ENCODE data around the gene CARS2.
A peak's percentile ranks its signal among the peaks of the same experiment; 100 is the strongest.

CARS2 gene

GRCh38 chr13:110699148-110700145, 6.5 kb downstream of the CARS2 start:
- Histone ChIP-seq H2AFZ (ENCODE audit: low read depth, low read length, severe bottlenecking) (no peak overlapping the region), H3K4me2 (ENCODE audit: low read depth, low read length, poor library complexity, severe bottlenecking) (peak overlapping the region; percentile 8), H3K9me2 (replicated peaks; ENCODE audit: insufficient read depth, low read length) (no peaks in the 10 kb centered on the region), H3K4me3 (ENCODE audit: insufficient read depth, low read length, poor library complexity, severe bottlenecking) (no peak overlapping the region), H3K9me3 (ENCODE audit: insufficient read depth, low read length) (no peaks in the 10 kb centered on the region), H3K79me2 (ENCODE audit: insufficient read depth, low read length) (peaks cover 14% of the 10 kb centered on the region), H4K20me1 (ENCODE audit: low read depth, low read length) (no peaks in the 10 kb centered on the region), H3K9ac (ENCODE audit: low read length) (no peak overlapping the region), H3F3A (ENCODE audit: insufficient read depth) (no peaks in the 10 kb centered on the region), H3K27me3 (ENCODE audit: low read length) (no peaks in the 10 kb centered on the region), H3K27ac (ENCODE audit: low read depth, low read length) (peak overlapping the region; percentile 67), H3K36me3 (ENCODE audit: low read length) (peaks cover 13% of the 10 kb centered on the region)
- TF ChIP-seq EZH2phosphoT487 (conservative IDR thresholded peaks at IDR 0.05; ENCODE audit: low read length): no peak
- TF ChIP-seq, protein P1, sequence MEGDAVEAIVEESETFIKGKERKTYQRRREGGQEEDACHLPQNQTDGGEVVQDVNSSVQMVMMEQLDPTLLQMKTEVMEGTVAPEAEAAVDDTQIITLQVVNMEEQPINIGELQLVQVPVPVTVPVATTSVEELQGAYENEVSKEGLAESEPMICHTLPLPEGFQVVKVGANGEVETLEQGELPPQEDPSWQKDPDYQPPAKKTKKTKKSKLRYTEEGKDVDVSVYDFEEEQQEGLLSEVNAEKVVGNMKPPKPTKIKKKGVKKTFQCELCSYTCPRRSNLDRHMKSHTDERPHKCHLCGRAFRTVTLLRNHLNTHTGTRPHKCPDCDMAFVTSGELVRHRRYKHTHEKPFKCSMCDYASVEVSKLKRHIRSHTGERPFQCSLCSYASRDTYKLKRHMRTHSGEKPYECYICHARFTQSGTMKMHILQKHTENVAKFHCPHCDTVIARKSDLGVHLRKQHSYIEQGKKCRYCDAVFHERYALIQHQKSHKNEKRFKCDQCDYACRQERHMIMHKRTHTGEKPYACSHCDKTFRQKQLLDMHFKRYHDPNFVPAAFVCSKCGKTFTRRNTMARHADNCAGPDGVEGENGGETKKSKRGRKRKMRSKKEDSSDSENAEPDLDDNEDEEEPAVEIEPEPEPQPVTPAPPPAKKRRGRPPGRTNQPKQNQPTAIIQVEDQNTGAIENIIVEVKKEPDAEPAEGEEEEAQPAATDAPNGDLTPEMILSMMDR (IDR thresholded peaks at IDR 0.05; ENCODE audit: insufficient read depth, low read length, poor library complexity, severe bottlenecking): no peak

DNA sequence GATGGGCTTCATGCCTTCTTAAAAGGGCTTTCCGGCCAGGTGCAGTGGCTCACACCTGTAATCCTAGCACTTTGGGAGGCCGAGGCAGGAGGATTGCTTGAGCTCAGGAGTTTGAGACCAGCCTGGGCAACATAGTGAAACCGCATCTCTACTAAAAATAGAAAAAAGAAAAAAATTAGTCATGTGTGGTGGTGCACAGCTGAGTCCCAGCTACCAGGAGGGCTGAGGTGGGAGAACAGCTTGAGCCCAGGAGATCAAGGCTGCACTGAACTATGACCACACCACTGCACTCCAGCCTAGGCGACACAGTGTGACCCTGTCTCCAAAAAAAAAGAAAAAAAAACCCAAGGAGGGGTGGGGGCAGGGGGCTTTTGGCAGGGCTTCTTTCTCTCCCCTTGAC, 7.2 kb downstream of the CARS2 start:
- H3F3A ChIP-seq (ENCODE audit: insufficient read depth): no peaks in the 10 kb centered on the region
- peak overlapping the region; percentile 8 for H3K4me2 ChIP-seq (ENCODE audit: low read depth, low read length, poor library complexity, severe bottlenecking)
- no peaks in the 10 kb centered on the region for H3K27me3 ChIP-seq (ENCODE audit: low read length)
- H2AFZ ChIP-seq (ENCODE audit: low read depth, low read length, severe bottlenecking): no peak overlapping the region
- H3K4me3 ChIP-seq (ENCODE audit: insufficient read depth, low read length, poor library complexity, severe bottlenecking): no peak overlapping the region
- no peaks in the 10 kb centered on the region for H3K9me3 ChIP-seq (ENCODE audit: insufficient read depth, low read length)
- H3K9me2 ChIP-seq (replicated peaks; ENCODE audit: insufficient read depth, low read length): no peaks in the 10 kb centered on the region
- H3K9ac ChIP-seq (ENCODE audit: low read length): no peak overlapping the region
- peak overlapping the region; percentile 67 for H3K27ac ChIP-seq (ENCODE audit: low read depth, low read length)
- H3K79me2 ChIP-seq (ENCODE audit: insufficient read depth, low read length): peaks cover 7% of the 10 kb centered on the region; the same call in 1 of the 2 replicates
- H4K20me1 ChIP-seq (ENCODE audit: low read depth, low read length): no peaks in the 10 kb centered on the region
- peaks cover 13% of the 10 kb centered on the region for H3K36me3 ChIP-seq (ENCODE audit: low read length)
- TF ChIP-seq EZH2phosphoT487 (conservative IDR thresholded peaks at IDR 0.05; ENCODE audit: low read length): no peak
- TF ChIP-seq, protein P1 (IDR thresholded peaks at IDR 0.05; ENCODE audit: insufficient read depth, low read length, poor library complexity, severe bottlenecking): no peak

DNA sequence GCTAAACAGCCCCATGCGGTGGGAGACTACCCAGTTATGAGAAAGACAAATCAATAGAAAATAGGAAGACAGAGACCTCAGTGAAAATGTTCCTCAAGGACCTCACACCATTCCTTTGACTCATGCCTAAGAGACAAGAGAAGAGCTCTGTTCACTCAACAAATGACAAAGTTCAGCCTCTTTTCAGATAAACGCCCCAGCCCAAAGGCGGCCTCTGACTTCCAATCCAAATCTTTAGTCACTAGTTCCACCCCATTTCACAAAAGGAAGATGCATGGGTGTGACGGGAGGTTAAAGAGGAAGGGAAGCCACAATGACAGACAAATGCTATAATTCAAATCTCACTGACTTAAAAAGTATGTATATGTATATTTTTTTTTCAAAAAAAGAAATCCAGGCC, 8.1 kb downstream of the CARS2 start:
- H3F3A ChIP-seq (ENCODE audit: insufficient read depth): no peaks in the 10 kb centered on the region
- no peaks in the 10 kb centered on the region for H3K9me2 ChIP-seq (replicated peaks; ENCODE audit: insufficient read depth, low read length)
- H3K4me2 ChIP-seq (ENCODE audit: low read depth, low read length, poor library complexity, severe bottlenecking): no peak overlapping the region
- peaks cover 5% of the 10 kb centered on the region; the same call in 1 of the 2 replicates for H3K79me2 ChIP-seq (ENCODE audit: insufficient read depth, low read length)
- H3K9ac ChIP-seq (ENCODE audit: low read length): no peak overlapping the region
- H3K27ac ChIP-seq (ENCODE audit: low read depth, low read length): no peak overlapping the region
- H3K27me3 ChIP-seq (ENCODE audit: low read length): no peaks in the 10 kb centered on the region
- H3K9me3 ChIP-seq (ENCODE audit: insufficient read depth, low read length): no peaks in the 10 kb centered on the region
- TF ChIP-seq, protein P1 (IDR thresholded peaks at IDR 0.05; ENCODE audit: insufficient read depth, low read length, poor library complexity, severe bottlenecking): no peak
- TF ChIP-seq EZH2phosphoT487 (conservative IDR thresholded peaks at IDR 0.05; ENCODE audit: low read length): no peak
- H2AFZ ChIP-seq (ENCODE audit: low read depth, low read length, severe bottlenecking): no peak overlapping the region
- H4K20me1 ChIP-seq (ENCODE audit: low read depth, low read length): no peaks in the 10 kb centered on the region
- peaks cover 13% of the 10 kb centered on the region for H3K36me3 ChIP-seq (ENCODE audit: low read length)
- H3K4me3 ChIP-seq (ENCODE audit: insufficient read depth, low read length, poor library complexity, severe bottlenecking): no peak overlapping the region
